Breast epithelium (tissue), 4 donors: Measurements from ENCODE around the gene PGLYRP4. TPM values are rescaled to one million over a fixed set of nuclear protein-coding genes. Genes with fewer than 3 reads are reported as not detected.

Experiments used
- DNase-seq, 2 donors: peaks; one replicate each; pipeline ENCODE4 v3.0.0-alpha.2; 2019; ENCODE audit warnings: low spot score in 2 of 2
- H3K27ac ChIP-seq, 2 donors: fragments of 200-600 bp; sonication (generic) in 1 of 2; one replicate each; pipeline ENCODE4 v1.5.1; 2016 to 2019; ENCODE audit warnings: mild to moderate bottlenecking in 1 of 2
- H3K27me3 ChIP-seq, 2 donors: fragments of 200-600 bp; sonication (generic) in 1 of 2; one replicate each; pipeline versions ENCODE4 v1.5.1 to v1.6.0; 2017 to 2019; ENCODE audit warnings: control low read depth in 1 of 2, mild to moderate bottlenecking in 1 of 2
- H3K36me3 ChIP-seq: fragments of 200-600 bp; one replicate; pipeline ENCODE4 v1.5.1; 2019
- H3K4me1 ChIP-seq, 2 donors: fragments of 200-600 bp; sonication (generic); one replicate each; pipeline ENCODE4 v1.5.1; 2016 to 2019; ENCODE audit warnings: control low read depth in 1 of 2
- H3K4me3 ChIP-seq, 3 donors: fragments of 200-600 bp; sonication (generic); 1 replicate in 2 of 3; 2 replicates in 1 of 3; pipeline ENCODE4 v1.5.1; 2016 to 2019; ENCODE audit warnings: mild to moderate bottlenecking in 3 of 3, moderate library complexity in 2 of 3
- H3K9me3 ChIP-seq, 2 donors: fragments of 200-600 bp; sonication (generic) in 1 of 2; one replicate each; pipeline ENCODE4 v1.5.1; 2016 to 2019; ENCODE audit warnings: control low read depth in 1 of 2
- POLR2A ChIP-seq: fragments of 450-650 bp; IDR thresholded peaks from one replicate; pipeline ENCODE4 v1.6.1; 2016; ENCODE audit warnings: antibody characterized with exemption, mild to moderate bottlenecking, moderate library complexity
- POLR2AphosphoS5 ChIP-seq, 3 donors: sonication (generic); formaldehyde crosslinking; IDR thresholded peaks; one replicate each; pipeline ENCODE4 v1.6.1; 2017; ENCODE audit warnings: antibody characterized with exemption in 3 of 3
- intact Hi-C: fragments of 100-400 bp; cut with DNase I; formaldehyde crosslinking; loops from one replicate; pipeline ENCODE4 v1.15.1; 2023; ENCODE audit warnings: low total_unique reads
- total RNA-seq, 3 donors: library from RNA; depleted of rRNA; stranded (reverse); fragments of >200 nt; gene quantifications; one replicate each; pipeline ENCODE4 v1.1.0, GENCODE V29; 2016
- TF ChIP-seq, protein P1 (sequence below), 3 donors: fragments of 450-650 bp; IDR thresholded peaks; one replicate each; pipeline ENCODE4 v1.5.1; 2016 to 2017; ENCODE audit warnings: antibody characterized with exemption in 3 of 3, mild to moderate bottlenecking in 3 of 3, moderate library complexity in 3 of 3

The PGLYRP4 gene
- total RNA-seq, 3 donors from 2014 or later, result not detected

DNA sequence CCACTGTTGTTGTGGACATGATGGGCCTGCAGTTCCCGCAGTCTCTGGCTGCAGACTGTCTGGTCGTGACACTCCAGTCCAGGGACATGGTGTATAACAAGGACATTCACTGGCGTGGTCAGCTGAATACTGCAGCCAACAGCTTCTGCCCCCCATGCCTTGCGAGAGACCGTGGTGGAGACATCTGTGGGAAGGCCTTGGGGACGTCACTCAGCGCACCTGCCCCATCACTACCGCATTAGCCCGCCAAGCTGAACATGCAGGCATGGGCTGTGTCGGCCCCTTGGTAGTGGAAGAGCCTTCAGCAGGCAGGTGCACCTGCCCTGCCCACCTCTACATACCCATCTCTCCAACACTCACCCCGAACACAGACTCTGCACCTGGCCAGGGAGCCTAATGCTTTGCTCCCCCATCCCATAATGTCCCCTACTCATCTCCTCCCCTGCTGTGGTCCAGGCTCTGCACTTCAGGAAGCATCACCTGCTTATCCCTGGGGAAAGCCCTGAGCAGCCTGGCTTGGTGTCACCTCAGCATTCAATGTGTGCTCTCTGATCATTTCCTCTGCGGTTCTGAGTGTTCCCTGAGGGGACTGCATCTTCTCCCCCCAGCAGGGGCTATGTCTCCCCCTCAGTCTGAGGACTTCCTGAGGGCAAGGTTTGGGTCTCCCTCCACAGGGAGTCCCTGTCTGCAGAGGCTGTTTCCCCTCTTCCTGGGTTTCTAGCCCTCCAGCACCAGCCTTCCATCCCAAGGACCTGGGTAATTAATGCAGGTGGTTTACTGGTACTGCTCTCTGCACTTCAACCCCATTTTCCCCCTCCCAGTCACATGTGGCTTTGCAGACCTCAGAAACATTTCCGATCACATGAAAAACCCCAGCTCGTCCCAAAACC lies 3.2 kb downstream of the PGLYRP4 start:
- DNase-seq, result no peak
- Histone ChIP-seq H3K4me1 (no peaks in the 10 kb centered on the region), H3K9me3 (no peaks in the 10 kb centered on the region), H3K27ac (no peak overlapping the region), H3K4me3 (no peak overlapping the region), H3K36me3 (no peaks in the 10 kb centered on the region), H3K27me3 (peaks cover 0 to 14% of the 10 kb centered on the region in 2 donors)
- intact Hi-C loops, result no loop called here
- TF ChIP-seq POLR2AphosphoS5 (IDR thresholded peaks at IDR 0.05) (no peak), POLR2A (no peak)
- TF ChIP-seq, protein P1, sequence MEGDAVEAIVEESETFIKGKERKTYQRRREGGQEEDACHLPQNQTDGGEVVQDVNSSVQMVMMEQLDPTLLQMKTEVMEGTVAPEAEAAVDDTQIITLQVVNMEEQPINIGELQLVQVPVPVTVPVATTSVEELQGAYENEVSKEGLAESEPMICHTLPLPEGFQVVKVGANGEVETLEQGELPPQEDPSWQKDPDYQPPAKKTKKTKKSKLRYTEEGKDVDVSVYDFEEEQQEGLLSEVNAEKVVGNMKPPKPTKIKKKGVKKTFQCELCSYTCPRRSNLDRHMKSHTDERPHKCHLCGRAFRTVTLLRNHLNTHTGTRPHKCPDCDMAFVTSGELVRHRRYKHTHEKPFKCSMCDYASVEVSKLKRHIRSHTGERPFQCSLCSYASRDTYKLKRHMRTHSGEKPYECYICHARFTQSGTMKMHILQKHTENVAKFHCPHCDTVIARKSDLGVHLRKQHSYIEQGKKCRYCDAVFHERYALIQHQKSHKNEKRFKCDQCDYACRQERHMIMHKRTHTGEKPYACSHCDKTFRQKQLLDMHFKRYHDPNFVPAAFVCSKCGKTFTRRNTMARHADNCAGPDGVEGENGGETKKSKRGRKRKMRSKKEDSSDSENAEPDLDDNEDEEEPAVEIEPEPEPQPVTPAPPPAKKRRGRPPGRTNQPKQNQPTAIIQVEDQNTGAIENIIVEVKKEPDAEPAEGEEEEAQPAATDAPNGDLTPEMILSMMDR (IDR thresholded peaks at IDR 0.05), result no peak

DNA sequence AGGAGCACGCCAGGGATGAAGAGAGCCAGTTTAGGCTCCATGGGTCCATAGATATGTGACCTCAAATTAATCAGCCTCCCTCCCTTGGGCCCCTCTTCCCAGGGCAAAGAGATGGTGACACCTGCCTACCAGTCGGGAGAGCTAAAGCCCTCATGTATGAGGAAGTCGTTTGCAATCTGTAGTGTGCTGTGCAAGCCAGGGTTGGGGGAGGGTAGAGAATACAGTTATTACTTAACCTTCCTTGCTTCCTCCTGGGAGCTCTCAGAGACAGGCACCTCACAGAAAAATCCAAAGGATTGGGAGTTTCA lies 4.0 kb downstream of the PGLYRP4 start:
- intact Hi-C loops, result no loop called here
- TF ChIP-seq, protein P1 (IDR thresholded peaks at IDR 0.05), result no peak
- no peak for TF ChIP-seq POLR2AphosphoS5 (IDR thresholded peaks at IDR 0.05)
- no peak for TF ChIP-seq POLR2A
- Histone ChIP-seq H3K9me3 (no peaks in the 10 kb centered on the region), H3K36me3 (no peaks in the 10 kb centered on the region), H3K27ac (no peak overlapping the region), H3K4me1 (no peaks in the 10 kb centered on the region), H3K27me3 (peaks cover 0 to 14% of the 10 kb centered on the region in 2 donors), H3K4me3 (no peak overlapping the region)
- no peak for DNase-seq

DNA sequence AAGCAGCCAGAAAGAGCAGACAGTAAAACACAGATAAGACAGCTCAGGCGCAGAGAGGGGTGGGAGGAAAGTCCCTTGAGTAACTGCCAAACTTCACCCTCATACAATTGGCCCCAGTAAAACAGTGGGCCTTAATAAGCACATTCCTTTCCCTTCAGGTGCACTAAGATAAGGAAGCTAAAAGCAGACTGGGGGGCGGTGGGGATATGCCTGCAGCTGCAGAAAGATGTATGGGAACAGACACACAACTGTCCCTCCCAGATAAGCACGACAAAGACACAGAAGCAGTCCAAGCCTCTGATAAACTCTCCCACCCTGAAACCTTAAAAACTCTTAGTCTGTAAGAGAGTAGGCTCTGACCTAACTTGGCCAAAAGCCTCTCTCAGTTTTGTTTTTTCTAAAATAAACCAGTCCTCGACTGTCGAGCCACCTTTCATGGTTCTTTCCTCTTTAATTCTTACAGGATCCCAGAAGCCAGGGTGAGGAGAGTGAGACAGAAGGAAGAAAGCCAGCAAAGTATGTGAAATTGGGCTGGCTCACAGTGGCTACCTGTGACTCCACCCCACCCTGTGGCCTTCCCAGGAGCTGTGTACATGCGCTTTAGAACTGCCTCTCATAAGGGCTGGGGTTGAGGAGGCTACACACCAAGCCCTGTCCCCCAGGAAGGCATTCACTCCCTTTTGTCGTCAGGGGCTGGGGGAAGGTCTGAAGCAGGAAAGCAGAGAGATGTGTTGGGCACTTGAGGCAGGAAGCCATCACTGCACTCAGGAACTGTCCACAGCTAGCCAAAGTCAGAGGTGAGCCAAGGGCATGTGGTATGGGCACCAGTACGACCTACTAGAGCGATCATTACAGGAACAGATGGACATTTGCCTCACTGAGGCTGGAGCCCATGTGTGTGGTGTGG lies 4.6 kb downstream of the PGLYRP4 start:
- peaks cover 0 to 14% of the 10 kb centered on the region in 2 donors for H3K27me3 ChIP-seq
- intact Hi-C loops, result no loop called here
- DNase-seq, result no peak
- H3K9me3 ChIP-seq, result no peaks in the 10 kb centered on the region
- H3K4me3 ChIP-seq, result no peak overlapping the region
- H3K4me1 ChIP-seq, result no peaks in the 10 kb centered on the region
- H3K27ac ChIP-seq, result no peak overlapping the region
- TF ChIP-seq, protein P1 (IDR thresholded peaks at IDR 0.05), result no peak
- no peak for TF ChIP-seq POLR2AphosphoS5 (IDR thresholded peaks at IDR 0.05)
- TF ChIP-seq POLR2A, result no peak
- no peaks in the 10 kb centered on the region for H3K36me3 ChIP-seq

DNA sequence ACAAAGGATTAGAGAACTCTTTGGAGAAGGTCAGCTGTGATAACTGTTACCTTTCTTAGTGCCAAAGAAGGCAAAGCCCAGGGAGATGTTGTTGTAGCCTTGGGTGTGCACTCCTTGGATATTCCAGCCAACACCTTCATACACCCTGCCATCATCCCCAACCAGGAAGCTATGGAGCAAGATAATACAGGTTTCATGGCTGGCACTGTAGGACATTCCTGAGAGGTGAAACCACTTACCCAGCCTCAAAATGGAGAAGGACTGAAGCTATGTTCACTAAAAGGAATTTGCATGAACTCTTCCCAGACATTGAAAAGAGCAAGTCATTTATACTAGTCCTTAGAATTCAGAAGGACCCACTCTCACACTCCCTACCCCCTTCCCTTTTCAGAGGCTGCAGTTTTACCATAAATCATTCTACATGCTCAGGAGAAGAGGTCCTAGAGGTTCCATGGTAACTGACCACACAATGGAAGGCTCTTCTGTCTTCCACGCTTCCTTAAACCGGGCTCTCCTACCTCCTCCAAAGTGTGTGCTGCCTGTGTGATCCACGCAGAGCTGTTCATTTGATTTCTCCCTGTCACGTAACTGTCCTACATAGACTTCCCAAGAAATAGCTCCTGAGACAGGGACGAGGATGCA lies 5.5 kb downstream of the PGLYRP4 start:
- Histone ChIP-seq H3K27ac (no peak overlapping the region), H3K4me1 (no peaks in the 10 kb centered on the region), H3K36me3 (no peaks in the 10 kb centered on the region), H3K9me3 (no peaks in the 10 kb centered on the region), H3K4me3 (no peak overlapping the region), H3K27me3 (peaks cover 0 to 11% of the 10 kb centered on the region in 2 donors)
- DNase-seq, result no peak
- intact Hi-C loops, result no loop called here
- TF ChIP-seq POLR2AphosphoS5 (IDR thresholded peaks at IDR 0.05), result no peak
- TF ChIP-seq, protein P1 (IDR thresholded peaks at IDR 0.05), result no peak
- TF ChIP-seq POLR2A, result no peak
